Thyroid gland (tissue), 4 donors: ENCODE data around the gene CMKLR1.

Source experiments
- POLR2A ChIP-seq, 2 donors: fragments of 450-650 bp; IDR thresholded peaks; one replicate each; pipeline ENCODE4 v1.6.1; 2017; ENCODE audit warnings: antibody characterized with exemption in 2 of 2, mild to moderate bottlenecking in 2 of 2, moderate library complexity in 1 of 2
- TF ChIP-seq, protein P1 (sequence below), 6 experiments: fragments of 200-600 bp in 3 of 6; fragments of 450-650 bp in 3 of 6; sonication (generic) in 3 of 6; IDR thresholded peaks; one replicate each; pipeline ENCODE4 v1.5.1; 2016 to 2019; ENCODE audit warnings: antibody characterized with exemption in 6 of 6, mild to moderate bottlenecking in 2 of 6, inconsistent platforms in 1 of 6, moderate library complexity in 1 of 6

DNA sequence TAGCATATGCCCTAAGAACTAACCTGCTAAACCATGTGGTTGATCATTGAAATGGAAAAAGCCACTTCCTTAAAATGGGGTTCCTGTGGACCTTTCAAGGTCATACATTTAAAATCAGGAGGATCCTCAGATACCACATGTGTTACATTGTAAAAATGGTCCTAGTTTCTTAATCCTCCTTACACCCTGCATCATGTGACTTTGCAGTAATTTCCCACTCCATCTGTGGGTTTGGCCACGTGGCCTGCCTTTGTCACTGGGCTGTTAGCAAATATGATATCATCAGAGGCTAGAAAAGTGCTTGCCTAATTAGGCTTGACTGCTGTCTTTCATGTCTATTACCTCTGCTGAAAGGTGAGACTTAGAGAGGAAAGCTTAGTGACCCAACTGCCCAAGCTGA is 70.7 kb downstream of the CMKLR1 start:
- TF ChIP-seq POLR2A (IDR thresholded peaks at IDR 0.05): no peak
- TF ChIP-seq, protein P1, sequence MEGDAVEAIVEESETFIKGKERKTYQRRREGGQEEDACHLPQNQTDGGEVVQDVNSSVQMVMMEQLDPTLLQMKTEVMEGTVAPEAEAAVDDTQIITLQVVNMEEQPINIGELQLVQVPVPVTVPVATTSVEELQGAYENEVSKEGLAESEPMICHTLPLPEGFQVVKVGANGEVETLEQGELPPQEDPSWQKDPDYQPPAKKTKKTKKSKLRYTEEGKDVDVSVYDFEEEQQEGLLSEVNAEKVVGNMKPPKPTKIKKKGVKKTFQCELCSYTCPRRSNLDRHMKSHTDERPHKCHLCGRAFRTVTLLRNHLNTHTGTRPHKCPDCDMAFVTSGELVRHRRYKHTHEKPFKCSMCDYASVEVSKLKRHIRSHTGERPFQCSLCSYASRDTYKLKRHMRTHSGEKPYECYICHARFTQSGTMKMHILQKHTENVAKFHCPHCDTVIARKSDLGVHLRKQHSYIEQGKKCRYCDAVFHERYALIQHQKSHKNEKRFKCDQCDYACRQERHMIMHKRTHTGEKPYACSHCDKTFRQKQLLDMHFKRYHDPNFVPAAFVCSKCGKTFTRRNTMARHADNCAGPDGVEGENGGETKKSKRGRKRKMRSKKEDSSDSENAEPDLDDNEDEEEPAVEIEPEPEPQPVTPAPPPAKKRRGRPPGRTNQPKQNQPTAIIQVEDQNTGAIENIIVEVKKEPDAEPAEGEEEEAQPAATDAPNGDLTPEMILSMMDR (IDR thresholded peaks at IDR 0.05): no peak
